ENCODE results near the gene SENP2. TPM values are rescaled to one million over a fixed set of nuclear protein-coding genes. Genes with fewer than 3 reads are reported as not detected.

The SENP2 gene
- total and polyA plus RNA-seq, 2 of the 13 experiments (the other 11 are each of a cell fraction or from before 2014, with no cell fraction given): 7.7 to 46.2 TPM

DNA sequence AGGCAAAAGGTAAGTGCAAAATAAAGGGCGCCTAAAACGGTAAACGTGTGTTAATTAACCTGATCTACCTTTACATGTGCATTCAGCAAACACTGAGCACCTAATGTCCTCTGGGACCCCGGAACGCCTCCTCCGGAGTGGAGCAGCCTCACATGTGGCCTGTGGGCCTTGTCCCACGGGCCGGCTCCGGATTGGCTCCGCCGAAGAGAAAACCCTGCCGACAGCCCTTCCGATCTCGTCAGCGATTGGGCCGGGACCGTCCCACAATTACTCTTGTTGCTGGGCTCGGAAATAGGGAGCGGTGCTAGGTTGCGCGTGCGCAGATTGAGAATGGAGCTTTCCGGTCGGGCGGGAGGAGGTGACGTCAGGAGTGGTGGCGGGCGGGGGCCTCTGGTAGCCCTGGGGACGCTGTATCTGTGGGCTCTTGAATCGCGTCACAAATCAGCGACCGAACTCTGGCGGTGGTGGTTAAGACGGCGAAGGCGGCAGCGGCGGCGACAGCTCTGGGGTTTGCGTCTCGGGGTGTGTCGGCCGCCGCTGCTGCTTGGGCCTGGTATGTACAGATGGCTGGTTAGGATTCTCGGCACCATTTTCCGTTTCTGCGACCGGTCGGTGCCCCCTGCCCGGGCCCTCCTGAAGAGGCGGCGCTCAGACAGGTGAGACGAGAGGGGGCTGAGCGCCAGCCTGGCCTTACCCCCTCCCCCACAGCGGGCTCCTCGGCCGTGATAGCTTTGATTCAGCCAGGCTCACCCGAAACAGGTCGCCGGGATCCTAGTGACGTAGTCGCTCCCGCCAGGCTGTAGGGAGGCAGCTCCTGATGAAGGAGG, at the start of gene SENP2 (continued):
- TF ChIP-seq SNRNP70 (IDR thresholded peaks at IDR 0.05; ENCODE audit: low read depth, low read length): no peak
- TF ChIP-seq, protein P1, sequence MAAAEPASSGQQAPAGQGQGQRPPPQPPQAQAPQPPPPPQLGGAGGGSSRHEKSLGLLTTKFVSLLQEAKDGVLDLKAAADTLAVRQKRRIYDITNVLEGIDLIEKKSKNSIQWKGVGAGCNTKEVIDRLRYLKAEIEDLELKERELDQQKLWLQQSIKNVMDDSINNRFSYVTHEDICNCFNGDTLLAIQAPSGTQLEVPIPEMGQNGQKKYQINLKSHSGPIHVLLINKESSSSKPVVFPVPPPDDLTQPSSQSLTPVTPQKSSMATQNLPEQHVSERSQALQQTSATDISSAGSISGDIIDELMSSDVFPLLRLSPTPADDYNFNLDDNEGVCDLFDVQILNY (CRISPR knock-in tag; conservative IDR thresholded peaks at IDR 0.05): no peak
- TF ChIP-seq CREB1 (IDR thresholded peaks at IDR 0.05): peak; percentile 99
- peak; percentile 98 for TF ChIP-seq CREB1 (CRISPR knock-in tag; IDR thresholded peaks at IDR 0.05)
- TF ChIP-seq GZF1 (CRISPR knock-in tag; IDR thresholded peaks at IDR 0.05): peak; percentile 60; the same call in 1 of the 2 replicates
- no peak for TF ChIP-seq ZNF713 (CRISPR knock-in tag; IDR thresholded peaks at IDR 0.05)
- TF ChIP-seq JUND (CRISPR knock-in tag; IDR thresholded peaks at IDR 0.05): no peak
- TF ChIP-seq ZNF557 (CRISPR knock-in tag; IDR thresholded peaks at IDR 0.05): no peak
- no peak for TF ChIP-seq KDM5B (CRISPR knock-in tag; IDR thresholded peaks at IDR 0.05; ENCODE audit: borderline replicate concordance)
- TF ChIP-seq, protein P2, sequence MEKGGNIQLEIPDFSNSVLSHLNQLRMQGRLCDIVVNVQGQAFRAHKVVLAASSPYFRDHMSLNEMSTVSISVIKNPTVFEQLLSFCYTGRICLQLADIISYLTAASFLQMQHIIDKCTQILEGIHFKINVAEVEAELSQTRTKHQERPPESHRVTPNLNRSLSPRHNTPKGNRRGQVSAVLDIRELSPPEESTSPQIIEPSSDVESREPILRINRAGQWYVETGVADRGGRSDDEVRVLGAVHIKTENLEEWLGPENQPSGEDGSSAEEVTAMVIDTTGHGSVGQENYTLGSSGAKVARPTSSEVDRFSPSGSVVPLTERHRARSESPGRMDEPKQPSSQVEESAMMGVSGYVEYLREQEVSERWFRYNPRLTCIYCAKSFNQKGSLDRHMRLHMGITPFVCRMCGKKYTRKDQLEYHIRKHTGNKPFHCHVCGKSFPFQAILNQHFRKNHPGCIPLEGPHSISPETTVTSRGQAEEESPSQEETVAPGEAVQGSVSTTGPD (CRISPR knock-in tag; IDR thresholded peaks at IDR 0.05): no peak
- TF ChIP-seq REPIN1 (CRISPR knock-in tag; IDR thresholded peaks at IDR 0.05; ENCODE audit: borderline replicate concordance, low read depth): no peak
- TF ChIP-seq RELA (CRISPR knock-in tag; IDR thresholded peaks at IDR 0.05): no peak
- peak; percentile 89 for TF ChIP-seq KAT8 (CRISPR knock-in tag; IDR thresholded peaks at IDR 0.05)
- TF ChIP-seq TOPORS (CRISPR knock-in tag; IDR thresholded peaks at IDR 0.05): no peak
- TF ChIP-seq ZNF274 (CRISPR knock-in tag; IDR thresholded peaks at IDR 0.05): no peak
- TF ChIP-seq ZNF263 (CRISPR knock-in tag; IDR thresholded peaks at IDR 0.05): no peak
- no peak for TF ChIP-seq LCORL (IDR thresholded peaks at IDR 0.05)
- TF ChIP-seq LCORL (CRISPR knock-in tag; IDR thresholded peaks at IDR 0.05): peak; percentile 51
- peak; percentile 87 for TF ChIP-seq HOXD1 (CRISPR knock-in tag; IDR thresholded peaks at IDR 0.05)
- TF ChIP-seq, protein P3, sequence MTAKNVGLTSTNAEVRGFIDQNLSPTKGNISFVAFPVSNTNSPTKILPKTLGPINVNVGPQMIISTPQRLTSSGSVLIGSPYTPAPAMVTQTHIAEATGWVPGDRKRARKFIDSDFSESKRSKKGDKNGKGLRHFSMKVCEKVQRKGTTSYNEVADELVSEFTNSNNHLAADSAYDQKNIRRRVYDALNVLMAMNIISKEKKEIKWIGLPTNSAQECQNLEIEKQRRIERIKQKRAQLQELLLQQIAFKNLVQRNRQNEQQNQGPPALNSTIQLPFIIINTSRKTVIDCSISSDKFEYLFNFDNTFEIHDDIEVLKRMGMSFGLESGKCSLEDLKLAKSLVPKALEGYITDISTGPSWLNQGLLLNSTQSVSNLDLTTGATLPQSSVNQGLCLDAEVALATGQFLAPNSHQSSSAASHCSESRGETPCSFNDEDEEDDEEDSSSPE (CRISPR knock-in tag; IDR thresholded peaks at IDR 0.05): no peak; the same call in 1 of the 2 replicates
- TF ChIP-seq CENPX (CRISPR knock-in tag; IDR thresholded peaks at IDR 0.05): no peak
- TF ChIP-seq ZNF891 (CRISPR knock-in tag; IDR thresholded peaks at IDR 0.05): no peak
- TF ChIP-seq KLF16 (CRISPR knock-in tag; IDR thresholded peaks at IDR 0.05): no peak
- no peak for TF ChIP-seq ZNF296 (CRISPR knock-in tag; conservative IDR thresholded peaks at IDR 0.05)
- no peak for TF ChIP-seq HMGA1 (CRISPR knock-in tag; conservative IDR thresholded peaks at IDR 0.05)
- no peak for TF ChIP-seq EEA1 (CRISPR knock-in tag; IDR thresholded peaks at IDR 0.05; ENCODE audit: borderline replicate concordance)
- no peak for TF ChIP-seq SP140L (CRISPR knock-in tag; IDR thresholded peaks at IDR 0.05; ENCODE audit: borderline replicate concordance)
- no peak for TF ChIP-seq ZNF629 (CRISPR knock-in tag; conservative IDR thresholded peaks at IDR 0.05)

Measured in HepG2 (cell line).